ENCODE data around the gene AGMAT.

DNA sequence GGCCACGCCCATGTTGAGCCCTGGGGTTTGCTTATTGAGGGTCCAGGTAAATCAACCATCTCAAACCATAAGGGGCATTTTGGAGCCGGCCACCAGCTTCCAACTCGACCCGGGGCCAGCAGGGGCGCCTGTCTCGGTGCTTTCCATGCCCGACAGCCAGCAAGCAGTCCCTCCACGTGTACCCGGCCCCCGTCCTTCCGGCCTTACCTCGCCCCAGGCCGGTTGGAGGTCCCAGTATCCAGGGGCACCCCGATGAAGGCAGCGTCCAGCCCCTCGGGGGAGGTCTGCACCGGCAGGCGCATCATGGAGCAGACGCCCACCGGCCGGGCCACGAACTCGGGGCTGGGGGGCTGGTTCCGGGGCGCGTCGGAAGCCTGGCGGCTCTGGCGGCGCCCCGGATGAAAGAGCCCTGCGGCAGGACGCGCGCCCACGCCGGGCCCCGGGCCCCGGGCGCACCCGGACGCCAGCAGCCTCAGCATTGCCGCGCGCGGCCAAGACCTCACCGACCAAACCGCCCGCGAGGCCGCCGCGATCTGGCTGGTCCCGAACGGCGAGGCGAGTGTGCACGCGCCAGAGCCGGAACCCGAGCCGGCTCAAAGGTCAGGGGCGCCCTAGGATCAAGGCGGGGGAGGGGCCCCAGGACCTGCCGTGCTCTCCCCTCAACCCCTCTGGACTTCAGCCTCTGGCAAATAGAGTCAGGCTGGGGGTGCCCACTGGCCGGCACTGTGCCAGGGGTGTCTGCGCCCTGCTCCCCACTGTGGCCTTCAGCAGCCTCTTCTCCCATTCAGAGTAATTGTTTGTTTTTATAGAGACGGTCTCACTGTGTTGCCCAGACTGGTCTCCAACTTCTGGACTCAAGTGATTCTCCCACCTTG, at the start of gene AGMAT:
- no peak for TF ChIP-seq POLR2A (IDR thresholded peaks at IDR 0.05)
- TF ChIP-seq, protein P1, sequence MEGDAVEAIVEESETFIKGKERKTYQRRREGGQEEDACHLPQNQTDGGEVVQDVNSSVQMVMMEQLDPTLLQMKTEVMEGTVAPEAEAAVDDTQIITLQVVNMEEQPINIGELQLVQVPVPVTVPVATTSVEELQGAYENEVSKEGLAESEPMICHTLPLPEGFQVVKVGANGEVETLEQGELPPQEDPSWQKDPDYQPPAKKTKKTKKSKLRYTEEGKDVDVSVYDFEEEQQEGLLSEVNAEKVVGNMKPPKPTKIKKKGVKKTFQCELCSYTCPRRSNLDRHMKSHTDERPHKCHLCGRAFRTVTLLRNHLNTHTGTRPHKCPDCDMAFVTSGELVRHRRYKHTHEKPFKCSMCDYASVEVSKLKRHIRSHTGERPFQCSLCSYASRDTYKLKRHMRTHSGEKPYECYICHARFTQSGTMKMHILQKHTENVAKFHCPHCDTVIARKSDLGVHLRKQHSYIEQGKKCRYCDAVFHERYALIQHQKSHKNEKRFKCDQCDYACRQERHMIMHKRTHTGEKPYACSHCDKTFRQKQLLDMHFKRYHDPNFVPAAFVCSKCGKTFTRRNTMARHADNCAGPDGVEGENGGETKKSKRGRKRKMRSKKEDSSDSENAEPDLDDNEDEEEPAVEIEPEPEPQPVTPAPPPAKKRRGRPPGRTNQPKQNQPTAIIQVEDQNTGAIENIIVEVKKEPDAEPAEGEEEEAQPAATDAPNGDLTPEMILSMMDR (IDR thresholded peaks at IDR 0.05), result no peak
- TF ChIP-seq POLR2AphosphoS5 (IDR thresholded peaks at IDR 0.05), result no peak

All from prostate gland (tissue), 2 donors.